Adrenal gland (tissue), 12 donors: ENCODE results near the gene RBMS1. TPM values are rescaled to one million over a fixed set of nuclear protein-coding genes. Genes with fewer than 3 reads are reported as not detected.
A peak's percentile ranks its signal among the peaks of the same experiment; 100 is the strongest.

Experiments used
- DNase-seq, 7 donors: peaks; one replicate each; pipeline ENCODE4 v3.0.0-alpha.2; 2019 to 2020
- H3K27ac ChIP-seq, 5 donors: fragments of 200-600 bp; sonication (generic) in 4 of 5; 1 replicate in 3 of 5; 2 replicates in 2 of 5; pipeline versions ENCODE4 v1.5.1 to v1.8.0; 2016 to 2020; ENCODE audit warnings: mild to moderate bottlenecking in 1 of 5
- H3K27me3 ChIP-seq: fragments of 200-600 bp; 2 replicates; pipeline ENCODE4 v1.8.0; 2021
- H3K36me3 ChIP-seq, 2 donors: fragments of 200-600 bp; replicated peaks in 1 of 2; 1 replicate in 1 of 2; 2 replicates in 1 of 2; pipeline versions ENCODE4 v1.5.1 to v1.8.0; 2018 to 2022
- H3K4me1 ChIP-seq, 2 donors: fragments of 200-600 bp; replicated peaks in 1 of 2; 1 replicate in 1 of 2; 2 replicates in 1 of 2; pipeline versions ENCODE4 v1.5.1 to v1.8.0; 2018 to 2021
- H3K4me3 ChIP-seq, 4 donors: fragments of 200-600 bp; sonication (generic) in 3 of 4; one replicate each; pipeline ENCODE4 v1.5.1; 2016 to 2018
- H3K9me3 ChIP-seq, 3 donors: fragments of 200-600 bp; sonication (generic) in 1 of 3; replicated peaks in 1 of 3; 1 replicate in 2 of 3; 2 replicates in 1 of 3; pipeline versions ENCODE4 v1.5.1 to v1.8.0; 2016 to 2021
- POLR2A ChIP-seq, 2 donors: fragments of 450-650 bp; IDR thresholded peaks; one replicate each; pipeline ENCODE4 v1.6.1; 2017; ENCODE audit warnings: antibody characterized with exemption in 2 of 2, mild to moderate bottlenecking in 2 of 2, moderate library complexity in 1 of 2
- WGBS, 4 donors: extraction: QIAGEN DNeasy Blood & Tissue Kit in 2 of 4; methylation state at CpG; one replicate each; pipeline versions ENCODE4 v1.1.5 to v1.1.7; 2013 to 2017; 5-methylcytosine and 5-hydroxymethylcytosine counted together
- intact Hi-C, 2 donors: fragments of 100-400 bp; cut with DNase I; formaldehyde crosslinking; loops; one replicate each; pipeline versions ENCODE4 v1.14.1 to v1.15.0; 2022 to 2023
- polyA plus RNA-seq, 3 donors: library from polyadenylated mRNA; stranded (reverse); fragments of 200-250 nt in 2 of 3; fragments of 350-450 nt in 1 of 3; fragmentation: Illumina TruSeq in 1 of 3; extraction: RNeasy Lipid Tissue Mini Kit (QIAGEN cat#74804) in 1 of 3; gene quantifications; one replicate each; pipeline ENCODE4 v1.2.3, GENCODE V29; 2013 to 2014
- total RNA-seq, 9 donors: library from RNA; depleted of rRNA in 4 of 9; stranded (reverse); fragments of >200 nt in 4 of 9; fragments of 120-200 nt in 1 of 9; fragmentation: NEBNext Ultra II Directional in 1 of 9; extraction: Animal tissue kit (Norgen Biotek cat#: 25700) in 1 of 9; gene quantifications; one replicate each; pipeline versions ENCODE4 v1.1.0 to v1.2.4, GENCODE V29; 2013 to 2023
- TF ChIP-seq, protein P1 (sequence below), 6 experiments: fragments of 450-650 bp in 4 of 6; fragments of 200-600 bp in 2 of 6; sonication (generic) in 1 of 6; IDR thresholded peaks; 1 replicate in 5 of 6; 2 replicates in 1 of 6; pipeline versions ENCODE4 v1.5.1 to v1.8.0; 2016 to 2021; ENCODE audit warnings: antibody characterized with exemption in 6 of 6, mild to moderate bottlenecking in 2 of 6, moderate library complexity in 1 of 6
- donor health status: healthy with polysubstance abuse.
- donor health status: Bipolar disorder and iron deficiency.
- donor health status: DM: yes; HTN: yes; CAD: no.
- donor health status: DM: no; HTN: no; CAD: no.
- donor health status: DM: no; HTN: no; CAD: no.
- donor health status: DM: yes; HTN: yes; CAD: no.

RBMS1 gene
- total and polyA plus RNA-seq, 12 donors, result 24.2 to 62.1 (median 37.1) TPM

GRCh38 chr2:160477032-160477431 lies 16.6 kb downstream of the RBMS1 start:
- Histone ChIP-seq H3K36me3 (no peaks in the 10 kb centered on the region), H3K27ac (no peak overlapping the region), H3K4me3 (no peak overlapping the region), H3K27me3 (no peaks in the 10 kb centered on the region), H3K4me1 (peaks cover 0 to 14% of the 10 kb centered on the region in 2 donors), H3K9me3 (peaks cover 0 to 5% (median 0%) of the 10 kb centered on the region in 3 donors)
- no peak for DNase-seq
- WGBS, 4 donors, result 93 to 97% (median 96%) methylated on average over 7 of the region's 7 CpGs
- no peak for TF ChIP-seq POLR2A (IDR thresholded peaks at IDR 0.05)
- intact Hi-C loops, result no loop called here

GRCh38 chr2:160474891-160475787 lies 18.5 kb downstream of the RBMS1 start:
- WGBS, 4 donors, result 79 to 90% (median 82%) methylated on average over 7 of the region's 7 CpGs
- no peak for DNase-seq
- TF ChIP-seq POLR2A (IDR thresholded peaks at IDR 0.05), result no peak
- TF ChIP-seq, protein P1, sequence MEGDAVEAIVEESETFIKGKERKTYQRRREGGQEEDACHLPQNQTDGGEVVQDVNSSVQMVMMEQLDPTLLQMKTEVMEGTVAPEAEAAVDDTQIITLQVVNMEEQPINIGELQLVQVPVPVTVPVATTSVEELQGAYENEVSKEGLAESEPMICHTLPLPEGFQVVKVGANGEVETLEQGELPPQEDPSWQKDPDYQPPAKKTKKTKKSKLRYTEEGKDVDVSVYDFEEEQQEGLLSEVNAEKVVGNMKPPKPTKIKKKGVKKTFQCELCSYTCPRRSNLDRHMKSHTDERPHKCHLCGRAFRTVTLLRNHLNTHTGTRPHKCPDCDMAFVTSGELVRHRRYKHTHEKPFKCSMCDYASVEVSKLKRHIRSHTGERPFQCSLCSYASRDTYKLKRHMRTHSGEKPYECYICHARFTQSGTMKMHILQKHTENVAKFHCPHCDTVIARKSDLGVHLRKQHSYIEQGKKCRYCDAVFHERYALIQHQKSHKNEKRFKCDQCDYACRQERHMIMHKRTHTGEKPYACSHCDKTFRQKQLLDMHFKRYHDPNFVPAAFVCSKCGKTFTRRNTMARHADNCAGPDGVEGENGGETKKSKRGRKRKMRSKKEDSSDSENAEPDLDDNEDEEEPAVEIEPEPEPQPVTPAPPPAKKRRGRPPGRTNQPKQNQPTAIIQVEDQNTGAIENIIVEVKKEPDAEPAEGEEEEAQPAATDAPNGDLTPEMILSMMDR (IDR thresholded peaks at IDR 0.05), result no peak
- intact Hi-C loops, result no loop called here
- Histone ChIP-seq H3K27ac (peak overlapping the region in 1 of 5 donors; percentile 21), H3K9me3 (peaks cover 0 to 5% (median 0%) of the 10 kb centered on the region in 3 donors), H3K36me3 (no peaks in the 10 kb centered on the region), H3K4me1 (peaks cover 0 to 27% of the 10 kb centered on the region in 2 donors), H3K27me3 (no peaks in the 10 kb centered on the region), H3K4me3 (no peak overlapping the region)

DNA sequence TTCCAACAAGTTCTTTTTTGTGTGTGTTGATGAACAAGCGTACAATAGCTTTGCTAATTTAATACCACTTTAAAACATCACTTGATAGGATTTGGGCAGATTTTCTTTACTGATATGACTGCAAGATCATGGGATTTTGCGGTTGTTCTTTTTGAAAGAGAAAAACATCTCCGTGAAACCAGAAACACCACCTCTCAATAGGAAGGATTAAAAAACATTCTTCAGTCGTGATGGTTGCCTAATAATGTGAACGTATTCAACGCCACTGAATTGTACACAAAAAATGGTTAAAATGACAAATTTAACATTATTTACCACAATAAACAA lies 19.3 kb downstream of the RBMS1 start:
- H3K4me1 ChIP-seq, result peaks cover 0 to 36% of the 10 kb centered on the region in 2 donors
- no peak overlapping the region for H3K27ac ChIP-seq
- DNase-seq, result no peak
- H3K27me3 ChIP-seq, result no peaks in the 10 kb centered on the region
- TF ChIP-seq, protein P1 (IDR thresholded peaks at IDR 0.05), result no peak
- TF ChIP-seq POLR2A (IDR thresholded peaks at IDR 0.05), result no peak
- intact Hi-C loops, result no loop called here
- no peak overlapping the region for H3K4me3 ChIP-seq
- no peaks in the 10 kb centered on the region for H3K36me3 ChIP-seq
- H3K9me3 ChIP-seq, result peaks cover 0 to 5% (median 0%) of the 10 kb centered on the region in 3 donors
- 75 to 86% (median 79%) methylated on average over 6 of the region's 6 CpGs for WGBS, 4 donors

GRCh38 chr2:160473468-160474318 lies 19.9 kb downstream of the RBMS1 start:
- H3K27me3 ChIP-seq, result no peaks in the 10 kb centered on the region
- peaks cover 0 to 38% of the 10 kb centered on the region in 2 donors for H3K4me1 ChIP-seq
- no peak overlapping the region for H3K27ac ChIP-seq
- WGBS, 4 donors, result 57 to 72% (median 66%) methylated on average over 2 of the region's 2 CpGs
- peaks cover 0 to 5% (median 0%) of the 10 kb centered on the region in 3 donors for H3K9me3 ChIP-seq
- H3K4me3 ChIP-seq, result no peak overlapping the region
- intact Hi-C loops, result no loop called here
- DNase-seq, result no peak
- no peaks in the 10 kb centered on the region for H3K36me3 ChIP-seq
- no peak for TF ChIP-seq POLR2A (IDR thresholded peaks at IDR 0.05)
- TF ChIP-seq, protein P1 (IDR thresholded peaks at IDR 0.05), result no peak
